Caco-2 (cell line): Measurements from ENCODE around the gene HOXB4. TPM values are rescaled to one million over a fixed set of nuclear protein-coding genes. Genes with fewer than 3 reads are reported as not detected.

Source experiments
- BruUV-seq: library from RNA; stranded (reverse); fragments of 400-500 nt; replicated peaks from 2 replicates; lab custom pipeline; 2021; lab: Mats Ljungman, UMichigan
- CTCF ChIA-PET: fragments of 300-600 bp; sonication (Branson Sonifier 250); formaldehyde crosslinking; loops from one replicate; lab custom pipeline; 2022; ENCODE audit warnings: antibody characterized with exemption; lab: Charles Lee
- POLR2A ChIA-PET: fragments of 300-600 bp; sonication (Branson Sonifier 250); formaldehyde crosslinking; loops from one replicate; lab custom pipeline; 2022; ENCODE audit warnings: antibody characterized with exemption; lab: Charles Lee
- DNase-seq, 2 experiments: peaks; one replicate each; pipeline versions ENCODE4 v3.0.0 to v3.0.0-alpha.2; 2020 to 2022
- H3K27me3 ChIP-seq: replicated peaks from 2 replicates; pipeline ENCODE4 v1.6.0; 2011; ENCODE audit warnings: low read length; ENCODE audit not compliant: control insufficient read depth, insufficient read depth
- H3K36me3 ChIP-seq: 2 replicates; pipeline ENCODE4 v1.5.1; 2011; ENCODE audit warnings: low read length; ENCODE audit not compliant: control insufficient read depth, insufficient read depth
- H3K4me1 ChIP-seq: fragments of 250-450 bp; sonication (Bioruptor Pico); 2 replicates; pipeline ENCODE4 v1.5.1; 2020; ENCODE audit warnings: mild to moderate bottlenecking
- H3K4me3 ChIP-seq: 2 replicates; pipeline ENCODE4 v1.5.1; 2011; ENCODE audit warnings: low read depth, mild to moderate bottlenecking, control low read depth, low read length
- H3K9me3 ChIP-seq: fragments of 250-450 bp; sonication (Bioruptor Pico); 2 replicates; pipeline ENCODE4 v1.5.1; 2020; ENCODE audit warnings: mild to moderate bottlenecking, moderate library complexity
- H3K27ac Mint-ChIP-seq: one replicate; pipeline ENCODE4 v1.8.0; 2022; ENCODE audit warnings: mixed read lengths; ENCODE audit not compliant: unreplicated experiment
- H3K27me3 Mint-ChIP-seq: one replicate; pipeline ENCODE4 v1.8.0; 2022; ENCODE audit warnings: mixed read lengths; ENCODE audit not compliant: insufficient read depth, unreplicated experiment
- H3K36me3 Mint-ChIP-seq: one replicate; pipeline ENCODE4 v1.8.0; 2022; ENCODE audit warnings: mild to moderate bottlenecking, mixed read lengths; ENCODE audit not compliant: insufficient read depth, unreplicated experiment
- H3K4me1 Mint-ChIP-seq: one replicate; pipeline ENCODE4 v1.8.0; 2022; ENCODE audit warnings: low read depth, mixed read lengths; ENCODE audit not compliant: unreplicated experiment
- H3K4me3 Mint-ChIP-seq: one replicate; pipeline ENCODE4 v1.8.0; 2022; ENCODE audit warnings: mild to moderate bottlenecking, moderate library complexity, mixed read lengths; ENCODE audit not compliant: unreplicated experiment
- H3K9me3 Mint-ChIP-seq: one replicate; pipeline ENCODE4 v1.8.0; 2022; ENCODE audit warnings: mixed read lengths; ENCODE audit not compliant: unreplicated experiment
- intact Hi-C: fragments of 100-400 bp; cut with micrococcal nuclease; formaldehyde crosslinking; loops from one replicate; pipeline ENCODE4 v1.10.0; 2022; ENCODE audit not compliant: unreplicated experiment
- total RNA-seq: library from RNA; stranded (reverse); gene quantifications from 2 replicates; pipeline ENCODE4 v1.2.3, GENCODE V29; 2022
- TF ChIP-seq, protein P1 (sequence below), 2 experiments: fragments of 200-600 bp in 1 of 2; IDR thresholded peaks; 1 replicate in 1 of 2; 2 replicates in 1 of 2; pipeline versions ENCODE4 v1.5.1 to v1.8.0; 2011 to 2022; ENCODE audit warnings: antibody characterized with exemption in 1 of 2, control low read depth in 1 of 2, inconsistent platforms in 1 of 2, low read depth in 1 of 2, low read length in 1 of 2, mild to moderate bottlenecking in 1 of 2, moderate library complexity in 1 of 2; ENCODE audit not compliant: insufficient read depth in 1 of 2, severe bottlenecking in 1 of 2, unreplicated experiment in 1 of 2

Gene HOXB4
- total RNA-seq, 1 experiment from 2014 or later, result 3.4 TPM

DNA sequence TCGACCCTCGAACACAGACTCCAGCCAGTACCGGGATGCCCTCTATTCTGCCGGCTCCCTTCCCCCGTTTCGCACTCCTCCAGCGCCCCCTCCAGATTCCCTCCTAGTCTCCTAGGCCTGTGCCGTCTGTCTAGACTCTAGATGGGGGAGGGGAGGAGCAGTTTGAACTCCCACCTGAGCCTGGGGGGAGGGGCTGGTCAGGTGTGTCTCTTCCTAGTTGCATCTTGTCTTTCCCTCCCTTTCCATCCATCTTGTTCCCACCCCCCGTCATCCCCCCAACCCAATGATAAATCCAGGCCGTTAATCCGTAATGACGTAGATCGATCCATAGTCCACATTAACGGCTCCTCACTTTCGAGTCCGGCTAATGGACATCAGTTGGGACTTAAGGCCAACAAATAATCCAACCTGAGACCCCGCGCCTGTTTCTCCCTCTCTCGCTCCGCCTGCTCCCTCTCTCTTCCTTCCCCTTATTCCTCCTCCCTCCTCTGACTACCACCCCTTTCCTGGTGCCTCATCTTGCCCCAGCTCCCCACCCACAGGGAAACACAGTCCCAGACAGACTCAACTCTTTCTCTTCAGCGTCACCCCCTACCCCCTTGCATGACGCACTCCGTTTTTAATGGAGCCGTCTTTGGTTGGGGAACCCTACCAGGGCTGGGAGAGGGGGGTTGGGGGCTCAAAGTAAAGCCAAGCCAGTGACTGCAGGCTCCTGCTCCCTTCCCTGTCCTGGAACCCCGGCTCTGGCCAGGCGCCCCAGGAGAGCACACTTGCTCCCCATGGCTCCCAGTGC is 18.8 kb upstream of the HOXB4 start:
- Mint-ChIP-seq H3K4me1 (peaks cover 34% of the 10 kb centered on the region), H3K27me3 (peaks cover 18% of the 10 kb centered on the region), H3K36me3 (no peaks in the 10 kb centered on the region), H3K27ac (no peak overlapping the region), H3K4me3 (peak overlapping the region; percentile 86), H3K9me3 (no peaks in the 10 kb centered on the region)
- H3K9me3 ChIP-seq, result no peaks in the 10 kb centered on the region
- H3K36me3 ChIP-seq, result no peaks in the 10 kb centered on the region
- TF ChIP-seq, protein P1, sequence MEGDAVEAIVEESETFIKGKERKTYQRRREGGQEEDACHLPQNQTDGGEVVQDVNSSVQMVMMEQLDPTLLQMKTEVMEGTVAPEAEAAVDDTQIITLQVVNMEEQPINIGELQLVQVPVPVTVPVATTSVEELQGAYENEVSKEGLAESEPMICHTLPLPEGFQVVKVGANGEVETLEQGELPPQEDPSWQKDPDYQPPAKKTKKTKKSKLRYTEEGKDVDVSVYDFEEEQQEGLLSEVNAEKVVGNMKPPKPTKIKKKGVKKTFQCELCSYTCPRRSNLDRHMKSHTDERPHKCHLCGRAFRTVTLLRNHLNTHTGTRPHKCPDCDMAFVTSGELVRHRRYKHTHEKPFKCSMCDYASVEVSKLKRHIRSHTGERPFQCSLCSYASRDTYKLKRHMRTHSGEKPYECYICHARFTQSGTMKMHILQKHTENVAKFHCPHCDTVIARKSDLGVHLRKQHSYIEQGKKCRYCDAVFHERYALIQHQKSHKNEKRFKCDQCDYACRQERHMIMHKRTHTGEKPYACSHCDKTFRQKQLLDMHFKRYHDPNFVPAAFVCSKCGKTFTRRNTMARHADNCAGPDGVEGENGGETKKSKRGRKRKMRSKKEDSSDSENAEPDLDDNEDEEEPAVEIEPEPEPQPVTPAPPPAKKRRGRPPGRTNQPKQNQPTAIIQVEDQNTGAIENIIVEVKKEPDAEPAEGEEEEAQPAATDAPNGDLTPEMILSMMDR (IDR thresholded peaks at IDR 0.05; ENCODE audit: insufficient read depth in 1 of 2, low read depth in 1 of 2, low read length in 1 of 2, severe bottlenecking in 1 of 2, unreplicated experiment in 1 of 2), result no peak
- ChIA-PET POLR2A (interaction anchor here (0.6 kb wide), 1 partner anchor 549 kb away, joined by 3 read pairs; the partner anchor contains the start of gene NFE2L1), CTCF (interaction anchor here (0.6 to 1.3 kb wide), 2 partner anchors 9 to 454 kb away, joined by 3 read pairs; no protein-coding TSS in a partner anchor)
- BruUV-seq, result no TSS peak
- no peak overlapping the region for H3K4me3 ChIP-seq
- no peak for DNase-seq
- intact Hi-C loops, result no loop called here
- H3K4me1 ChIP-seq, result peaks cover 38% of the 10 kb centered on the region
- peaks cover 4% of the 10 kb centered on the region for H3K27me3 ChIP-seq

DNA sequence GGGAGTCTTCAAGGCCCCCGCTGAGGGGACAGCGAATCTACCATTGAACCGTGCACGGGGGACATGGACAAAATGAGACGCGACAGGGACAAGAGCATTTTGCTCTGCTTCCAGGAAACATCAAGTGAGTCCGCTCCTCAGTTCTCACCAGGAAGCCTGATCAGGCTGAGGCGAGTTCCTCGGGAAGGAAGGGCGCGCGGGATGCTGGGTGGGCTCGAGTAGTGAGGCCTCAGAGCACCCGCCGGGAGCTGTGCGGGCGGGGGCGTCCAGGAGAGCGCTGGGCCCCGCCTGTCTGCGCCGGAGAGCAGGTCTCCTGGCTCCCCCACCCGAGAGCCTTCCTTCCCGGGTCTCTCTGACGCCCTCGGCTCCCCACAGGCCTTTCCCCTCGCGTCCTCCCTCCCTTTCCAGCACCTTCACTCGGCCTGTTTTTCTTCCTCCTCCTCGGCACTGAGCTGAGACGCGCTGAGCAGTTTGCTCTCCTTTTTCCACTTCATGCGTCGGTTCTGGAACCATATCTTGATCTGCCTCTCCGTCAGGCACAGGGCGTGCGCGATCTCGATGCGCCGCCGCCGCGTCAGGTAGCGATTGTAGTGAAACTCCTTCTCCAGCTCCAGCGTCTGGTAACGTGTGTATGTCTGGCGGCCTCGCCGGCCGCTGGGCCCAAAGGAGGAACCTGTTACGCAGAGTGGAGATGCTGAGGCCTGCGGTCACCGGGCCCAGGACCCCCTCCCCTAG is 18.0 kb upstream of the HOXB4 start:
- H3K27ac Mint-ChIP-seq, result no peak overlapping the region
- Histone ChIP-seq H3K9me3 (no peaks in the 10 kb centered on the region), H3K4me1 (peaks cover 30% of the 10 kb centered on the region), H3K36me3 (no peaks in the 10 kb centered on the region), H3K4me3 (no peak overlapping the region), H3K27me3 (peaks cover 4% of the 10 kb centered on the region)
- ChIA-PET POLR2A (interaction anchor here (0.6 kb wide), 1 partner anchor 548 kb away, joined by 3 read pairs; the partner anchor contains the start of gene NFE2L1), CTCF (interaction anchor here (0.7 to 1.3 kb wide), 3 partner anchors 9 to 197 kb away, joined by 3 to 4 read pairs (median 3); no protein-coding TSS in a partner anchor)
- peaks cover 18% of the 10 kb centered on the region for H3K27me3 Mint-ChIP-seq
- H3K4me1 Mint-ChIP-seq, result peaks cover 32% of the 10 kb centered on the region
- intact Hi-C loops, result no loop called here
- no TSS peak for BruUV-seq
- no peaks in the 10 kb centered on the region for H3K36me3 Mint-ChIP-seq
- no peak for DNase-seq
- no peak overlapping the region for H3K4me3 Mint-ChIP-seq
- TF ChIP-seq, protein P1 (IDR thresholded peaks at IDR 0.05; ENCODE audit: insufficient read depth in 1 of 2, low read depth in 1 of 2, low read length in 1 of 2, severe bottlenecking in 1 of 2, unreplicated experiment in 1 of 2), result no peak
- no peaks in the 10 kb centered on the region for H3K9me3 Mint-ChIP-seq

DNA sequence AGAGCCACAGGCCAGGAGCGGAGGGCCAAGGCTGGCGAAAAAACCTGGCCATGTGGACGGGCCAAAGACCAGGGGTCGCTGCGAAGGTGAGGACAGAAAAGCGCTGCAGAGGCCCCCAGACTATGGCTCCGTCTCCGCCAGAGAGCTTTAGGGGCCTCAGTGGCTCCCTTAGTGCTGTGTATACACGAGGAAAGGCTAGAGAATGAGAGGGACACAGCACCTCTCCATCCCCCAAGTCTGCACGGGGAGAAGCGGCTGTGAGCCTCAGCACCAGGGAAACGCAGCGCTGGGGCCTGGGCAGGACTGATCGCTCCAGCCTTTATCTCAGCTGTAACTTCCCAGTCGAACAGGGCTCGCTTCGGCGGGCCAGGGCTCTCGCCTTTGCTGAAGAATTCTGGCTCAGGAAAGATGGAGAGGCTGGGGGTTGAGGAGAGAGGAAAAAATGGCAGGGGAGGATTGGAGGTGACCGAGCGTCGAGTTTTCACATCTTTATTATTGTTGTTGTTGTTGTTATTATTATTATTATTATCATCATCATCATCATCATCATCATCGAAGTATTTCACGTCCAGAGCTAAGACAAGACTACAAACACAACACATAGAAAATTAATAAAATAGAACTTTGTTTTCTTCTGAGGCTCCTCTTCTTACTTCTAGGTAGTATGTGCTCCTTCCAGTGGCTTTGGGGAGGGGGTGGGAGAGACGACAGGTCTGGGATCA is 17.3 kb upstream of the HOXB4 start:
- Histone ChIP-seq H3K36me3 (no peaks in the 10 kb centered on the region), H3K27me3 (peaks cover 4% of the 10 kb centered on the region), H3K4me3 (no peak overlapping the region), H3K4me1 (peaks cover 24% of the 10 kb centered on the region), H3K9me3 (no peaks in the 10 kb centered on the region)
- Mint-ChIP-seq H3K9me3 (no peaks in the 10 kb centered on the region), H3K4me1 (peaks cover 25% of the 10 kb centered on the region), H3K27ac (no peak overlapping the region), H3K27me3 (peaks cover 18% of the 10 kb centered on the region), H3K36me3 (no peaks in the 10 kb centered on the region), H3K4me3 (no peak overlapping the region)
- TF ChIP-seq, protein P1 (IDR thresholded peaks at IDR 0.05; ENCODE audit: insufficient read depth in 1 of 2, low read depth in 1 of 2, low read length in 1 of 2, severe bottlenecking in 1 of 2, unreplicated experiment in 1 of 2), result no peak
- ChIA-PET CTCF (interaction anchor here (0.7 to 1.3 kb wide), 3 partner anchors 8 to 197 kb away, joined by 3 to 4 read pairs (median 3); no protein-coding TSS in a partner anchor), POLR2A (no interaction called here)
- intact Hi-C loops, result no loop called here
- no TSS peak for BruUV-seq
- no peak for DNase-seq
